Large intestine (tissue), 3 donors: ENCODE results near the gene PRDX6. TPM values are rescaled to one million over a fixed set of nuclear protein-coding genes. Genes with fewer than 3 reads are reported as not detected.
A peak's percentile ranks its signal among the peaks of the same experiment; 100 is the strongest.

Experiments used
- DNase-seq, 2 donors: peaks; one replicate each; pipeline versions ENCODE4 v3.0.0 to v3.0.0-alpha.2; 2013
- H3K27ac ChIP-seq: one replicate; pipeline ENCODE4 v1.5.1; 2013; ENCODE audit warnings: low read length
- H3K27me3 ChIP-seq: 2 replicates; pipeline ENCODE4 v1.6.1; 2013; ENCODE audit warnings: low read length; ENCODE audit not compliant: control insufficient read depth, insufficient read depth
- H3K36me3 ChIP-seq: 2 replicates; pipeline ENCODE4 v1.6.1; 2013; ENCODE audit warnings: low read length; ENCODE audit not compliant: control insufficient read depth, insufficient read depth
- H3K4me1 ChIP-seq: one replicate; pipeline ENCODE4 v1.6.1; 2013; ENCODE audit warnings: low read length; ENCODE audit not compliant: control insufficient read depth, insufficient read depth
- H3K4me3 ChIP-seq: one replicate; pipeline ENCODE4 v1.5.1; 2013; ENCODE audit warnings: low read length
- H3K9me3 ChIP-seq: one replicate; pipeline ENCODE4 v1.6.1; 2013; ENCODE audit warnings: mild to moderate bottlenecking, low read depth, low read length, moderate library complexity; ENCODE audit not compliant: control insufficient read depth
- WGBS: methylation state at CpG from one replicate; pipeline ENCODE4 v1.1.5; 2013; ENCODE audit warnings: low lambda C conversion rate; ENCODE audit not compliant: insufficient coverage; 5-methylcytosine and 5-hydroxymethylcytosine counted together
- polyA plus RNA-seq: library from polyadenylated mRNA; unstranded; fragments of 120-200 nt; gene quantifications from one replicate; pipeline ENCODE4 v1.2.1, GENCODE V29; 2013

The PRDX6 gene
- polyA plus RNA-seq, 1 donor, result 203 TPM

DNA sequence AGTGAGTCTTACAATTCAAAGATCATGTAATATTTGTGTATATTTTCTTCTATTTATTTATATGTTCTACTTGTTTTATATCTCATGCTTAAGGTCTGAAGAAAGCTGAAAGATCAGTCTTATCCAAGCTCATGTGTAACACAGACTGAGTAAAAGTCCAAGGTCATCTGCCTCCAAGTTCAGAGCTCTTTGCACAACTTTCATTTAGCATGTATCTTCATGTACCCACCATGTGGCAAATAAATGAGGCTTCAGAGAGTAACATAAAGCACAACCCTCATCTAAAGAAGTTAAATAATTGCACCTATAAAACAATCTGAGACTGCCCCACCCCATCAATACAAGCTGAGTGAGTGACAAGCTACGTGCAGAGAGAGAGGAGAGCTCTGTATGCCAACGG lies 38.5 kb upstream of the PRDX6 start:
- no peaks in the 10 kb centered on the region for H3K36me3 ChIP-seq
- no peaks in the 10 kb centered on the region for H3K27me3 ChIP-seq
- no peaks in the 10 kb centered on the region for H3K9me3 ChIP-seq
- H3K4me3 ChIP-seq, result no peak overlapping the region
- no peak overlapping the region for H3K27ac ChIP-seq
- no CpG with 5 or more reads among the region's 2 CpGs for WGBS
- H3K4me1 ChIP-seq, result no peaks in the 10 kb centered on the region
- peak; percentile 18 to 69 for DNase-seq

DNA sequence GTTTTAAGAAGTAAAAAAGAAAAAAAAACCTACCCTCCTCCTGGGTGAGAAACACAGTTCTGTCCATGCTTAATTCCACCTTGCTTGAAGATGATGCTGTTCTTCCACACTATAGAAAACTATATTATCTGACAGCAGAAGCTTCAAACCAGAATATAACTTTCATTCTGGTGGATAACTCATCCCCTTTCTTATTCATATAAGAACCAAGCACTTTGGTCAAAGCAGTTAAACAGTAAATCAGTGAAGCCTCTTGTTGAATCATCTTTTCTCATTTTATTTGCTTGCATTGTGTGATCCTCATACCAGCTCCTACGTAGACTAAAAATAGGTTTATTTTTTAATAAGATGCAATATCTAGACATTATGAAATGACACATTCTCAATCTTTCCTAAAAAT lies 36.7 kb upstream of the PRDX6 start:
- WGBS, result 100% methylated on average over 1 of the region's 1 CpG
- DNase-seq, result no peak
- Histone ChIP-seq H3K27ac (no peak overlapping the region), H3K27me3 (no peaks in the 10 kb centered on the region), H3K4me3 (no peak overlapping the region), H3K36me3 (no peaks in the 10 kb centered on the region), H3K4me1 (no peaks in the 10 kb centered on the region), H3K9me3 (no peaks in the 10 kb centered on the region)

DNA sequence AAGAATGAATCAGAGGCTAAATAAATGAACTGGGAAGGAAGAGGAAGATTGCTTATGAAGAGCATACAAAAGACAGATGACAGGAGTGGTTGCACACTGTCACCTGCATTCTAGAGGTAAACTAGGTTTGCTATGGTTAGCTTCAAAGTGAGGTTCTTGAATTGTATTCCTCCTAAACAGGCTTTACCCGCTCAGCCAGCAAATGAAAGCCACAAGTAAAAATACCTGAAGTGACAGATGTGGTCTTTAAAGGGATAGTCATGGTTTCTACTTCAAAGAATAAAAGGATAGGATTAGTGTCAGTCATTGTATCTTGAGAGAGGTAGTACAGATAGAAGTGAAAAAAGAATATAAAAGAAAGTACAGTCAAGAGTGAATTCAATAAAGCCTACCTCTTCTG lies 32.4 kb upstream of the PRDX6 start:
- Histone ChIP-seq H3K27me3 (no peaks in the 10 kb centered on the region), H3K36me3 (no peaks in the 10 kb centered on the region), H3K4me3 (no peak overlapping the region), H3K9me3 (peaks cover 3% of the 10 kb centered on the region), H3K4me1 (no peaks in the 10 kb centered on the region), H3K27ac (no peak overlapping the region)
- WGBS, result no CpG with 5 or more reads among the region's 1 CpG
- no peak for DNase-seq

DNA sequence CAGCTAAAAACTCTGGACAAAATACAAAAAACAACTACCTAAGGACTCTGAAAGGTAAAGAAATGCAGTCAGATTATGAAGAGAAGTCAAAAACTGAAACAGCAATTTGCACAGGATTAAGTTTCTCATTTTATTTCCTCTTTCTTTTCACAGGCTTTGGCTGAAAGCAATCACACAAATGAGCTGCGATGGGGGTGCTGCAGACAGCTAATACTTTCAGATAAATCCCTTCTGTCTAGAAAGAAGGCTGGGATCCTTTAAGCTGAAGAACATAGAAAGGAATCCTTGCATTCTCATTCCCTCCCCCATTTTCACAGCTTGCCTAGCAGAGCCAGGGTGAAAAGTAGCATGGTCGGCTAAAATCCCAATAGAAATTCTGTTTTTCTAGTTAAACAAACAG lies 32.0 kb upstream of the PRDX6 start:
- H3K27me3 ChIP-seq, result no peaks in the 10 kb centered on the region
- H3K36me3 ChIP-seq, result no peaks in the 10 kb centered on the region
- H3K4me1 ChIP-seq, result no peaks in the 10 kb centered on the region
- no peak for DNase-seq
- peaks cover 3% of the 10 kb centered on the region for H3K9me3 ChIP-seq
- H3K4me3 ChIP-seq, result no peak overlapping the region
- no peak overlapping the region for H3K27ac ChIP-seq
- no CpG with 5 or more reads among the region's 2 CpGs for WGBS

DNA sequence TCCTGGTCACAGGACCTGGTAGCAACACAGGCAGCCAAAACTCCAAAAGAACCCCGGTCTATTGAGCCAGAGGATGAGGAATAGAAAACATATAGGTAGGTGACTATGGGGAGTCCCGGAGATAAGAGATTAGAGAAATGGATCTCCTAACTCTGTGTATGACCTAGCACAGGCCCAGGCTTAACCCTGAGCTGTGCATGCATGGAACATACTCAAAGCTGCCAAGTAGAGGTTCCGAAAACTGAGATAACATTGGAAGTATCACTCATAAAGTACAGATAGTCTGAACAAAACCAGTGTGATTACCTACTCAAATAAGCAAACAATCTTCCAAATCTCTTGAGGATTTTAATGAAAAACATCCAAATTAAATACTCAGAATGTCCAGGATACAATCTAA lies 31.5 kb upstream of the PRDX6 start:
- Histone ChIP-seq H3K27me3 (no peaks in the 10 kb centered on the region), H3K27ac (no peak overlapping the region), H3K9me3 (peaks cover 3% of the 10 kb centered on the region), H3K4me3 (no peak overlapping the region), H3K36me3 (no peaks in the 10 kb centered on the region), H3K4me1 (no peaks in the 10 kb centered on the region)
- DNase-seq, result no peak
- 100% methylated on average over 2 of the region's 3 CpGs for WGBS

DNA sequence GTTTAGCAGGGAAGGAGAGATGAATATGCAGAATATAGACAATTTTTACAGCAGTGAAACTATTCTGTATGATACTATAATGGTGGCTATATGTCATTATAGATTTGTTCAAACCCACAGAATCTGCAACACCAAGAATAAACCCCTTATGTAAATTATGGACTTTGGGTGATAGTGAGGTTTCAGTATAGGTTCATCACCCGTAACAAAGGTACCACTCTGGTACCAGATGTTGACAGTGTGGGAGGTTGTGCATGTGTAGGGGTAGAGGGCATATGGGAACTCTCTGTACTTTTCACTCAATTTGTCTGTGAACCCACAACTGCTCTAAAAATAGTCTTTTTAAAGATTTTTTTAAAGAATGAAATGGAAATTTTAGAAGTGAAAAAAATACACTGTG lies 29.9 kb upstream of the PRDX6 start:
- H3K9me3 ChIP-seq, result peaks cover 3% of the 10 kb centered on the region
- H3K4me3 ChIP-seq, result no peak overlapping the region
- no peaks in the 10 kb centered on the region for H3K36me3 ChIP-seq
- no CpG with 5 or more reads among the region's 1 CpG for WGBS
- DNase-seq, result no peak
- no peak overlapping the region for H3K27ac ChIP-seq
- no peaks in the 10 kb centered on the region for H3K27me3 ChIP-seq
- H3K4me1 ChIP-seq, result no peaks in the 10 kb centered on the region

DNA sequence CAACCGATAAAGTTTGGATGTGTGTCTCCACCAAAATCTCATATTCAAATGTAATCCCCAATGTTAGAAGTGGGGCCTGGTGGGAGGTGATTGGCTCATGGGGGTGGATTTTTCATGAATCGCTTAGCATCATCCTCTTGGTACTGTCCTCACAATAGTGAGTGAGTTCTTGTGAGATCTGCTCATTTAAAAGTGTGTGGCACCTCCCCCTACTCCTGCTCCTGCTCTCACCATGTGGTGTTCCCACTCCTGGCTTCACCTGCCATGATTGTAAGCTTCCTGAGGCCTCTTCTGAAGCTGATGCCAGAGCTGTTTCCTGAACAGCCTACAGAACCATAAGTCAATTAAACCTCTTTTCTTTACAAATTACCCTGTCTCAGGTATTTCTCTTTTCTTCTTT lies 28.2 kb upstream of the PRDX6 start:
- Histone ChIP-seq H3K36me3 (no peaks in the 10 kb centered on the region), H3K4me1 (no peaks in the 10 kb centered on the region), H3K27ac (no peak overlapping the region), H3K4me3 (no peak overlapping the region), H3K27me3 (no peaks in the 10 kb centered on the region), H3K9me3 (peaks cover 3% of the 10 kb centered on the region)
- WGBS, result no CpG with 5 or more reads among the region's 2 CpGs
- DNase-seq, result no peak

DNA sequence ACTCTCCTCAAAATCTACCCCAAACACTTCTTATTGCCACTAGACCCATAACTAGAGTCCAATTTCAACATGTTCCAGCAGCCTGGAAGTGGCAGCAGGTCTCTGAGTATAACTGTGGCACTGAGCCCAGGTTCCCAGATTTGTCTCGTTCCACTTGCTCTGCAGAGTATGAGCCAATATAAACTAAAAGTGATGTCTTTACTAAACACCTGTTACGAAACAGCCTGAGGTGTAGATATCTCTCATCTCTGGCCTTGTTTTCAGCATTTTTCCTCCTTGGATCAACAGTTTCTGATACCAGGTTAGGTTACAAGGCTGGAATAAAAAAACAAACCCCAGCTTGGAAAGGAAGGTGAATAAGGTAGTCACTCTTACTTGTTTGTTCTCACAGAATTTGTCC lies 25.2 kb upstream of the PRDX6 start:
- H3K4me1 ChIP-seq, result no peaks in the 10 kb centered on the region
- no peaks in the 10 kb centered on the region for H3K36me3 ChIP-seq
- 89% methylated on average over 1 of the region's 2 CpGs for WGBS
- H3K4me3 ChIP-seq, result no peak overlapping the region
- H3K27ac ChIP-seq, result no peak overlapping the region
- no peaks in the 10 kb centered on the region for H3K9me3 ChIP-seq
- no peaks in the 10 kb centered on the region for H3K27me3 ChIP-seq
- DNase-seq, result no peak

DNA sequence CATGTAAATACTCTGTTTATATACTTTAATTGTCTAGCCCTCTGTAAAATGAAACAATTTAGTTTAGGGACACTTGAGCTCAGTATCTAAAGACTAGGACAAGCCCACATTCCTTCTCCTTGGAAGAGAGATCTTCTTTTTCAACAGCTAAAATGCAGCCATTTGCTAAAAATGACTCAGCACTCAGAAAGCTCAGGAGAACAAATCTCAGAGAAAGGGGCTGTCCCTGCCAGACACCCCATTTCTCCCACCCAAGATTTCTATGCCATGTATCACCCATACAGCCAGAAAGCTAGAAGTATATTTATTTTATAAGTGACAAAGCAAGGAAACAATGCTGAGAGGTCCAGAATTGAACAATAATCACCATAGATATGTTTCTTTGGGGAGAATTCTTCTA lies 23.2 kb upstream of the PRDX6 start:
- no peaks in the 10 kb centered on the region for H3K27me3 ChIP-seq
- no peak overlapping the region for H3K27ac ChIP-seq
- H3K4me1 ChIP-seq, result no peaks in the 10 kb centered on the region
- no peaks in the 10 kb centered on the region for H3K9me3 ChIP-seq
- H3K36me3 ChIP-seq, result no peaks in the 10 kb centered on the region
- H3K4me3 ChIP-seq, result no peak overlapping the region
- no peak for DNase-seq

DNA sequence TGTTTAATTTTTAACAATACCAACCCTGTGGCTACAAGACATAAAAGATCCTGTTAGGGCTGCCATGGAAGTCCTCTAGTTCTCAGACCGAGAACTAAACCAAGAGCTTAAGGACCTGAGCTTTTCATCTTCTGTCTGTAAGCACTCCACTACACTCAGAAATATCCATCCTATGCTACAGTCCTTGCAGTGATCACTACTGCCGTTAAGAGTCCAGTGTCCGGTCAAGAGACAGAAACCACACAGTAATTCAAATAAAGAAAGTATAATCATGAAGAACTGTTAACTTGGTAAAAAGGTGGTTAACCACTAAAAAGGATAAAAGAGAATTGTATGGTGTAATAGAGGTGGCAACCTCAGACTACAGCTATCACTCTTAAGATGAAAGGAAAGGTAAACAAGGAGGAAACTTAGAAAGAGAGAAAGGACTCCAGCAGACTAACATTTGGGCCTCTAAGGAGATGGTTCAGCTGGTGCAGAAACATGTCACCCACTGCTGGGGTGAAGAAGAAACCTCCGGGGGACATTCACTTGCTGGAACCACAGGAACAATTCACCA lies 22.1 kb upstream of the PRDX6 start:
- Histone ChIP-seq H3K36me3 (peaks cover 2% of the 10 kb centered on the region), H3K27me3 (no peaks in the 10 kb centered on the region), H3K4me3 (no peak overlapping the region), H3K9me3 (no peaks in the 10 kb centered on the region), H3K4me1 (no peaks in the 10 kb centered on the region), H3K27ac (no peak overlapping the region)
- WGBS, result no CpG with 5 or more reads among the region's 4 CpGs
- DNase-seq, result no peak

DNA sequence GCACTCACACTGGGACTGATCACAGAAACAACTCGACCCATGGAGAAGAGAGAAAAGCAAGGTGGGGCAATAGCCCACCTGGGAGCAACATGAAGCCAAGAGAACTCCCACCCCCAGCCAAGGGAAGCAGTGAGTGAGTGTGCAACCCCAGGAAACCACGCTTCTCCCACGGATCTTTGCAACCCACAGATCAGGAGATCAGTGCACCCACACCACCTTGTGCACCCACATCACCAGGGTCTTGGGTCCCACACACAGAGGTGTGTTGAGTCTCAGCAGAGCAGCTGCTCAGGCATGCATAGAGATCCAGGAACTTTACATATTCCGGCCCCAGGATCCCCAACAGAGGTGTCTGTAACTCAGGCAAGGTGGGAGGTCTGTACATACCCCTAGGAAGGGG lies 17.2 kb upstream of the PRDX6 start:
- H3K27me3 ChIP-seq, result no peaks in the 10 kb centered on the region
- no CpG with 5 or more reads among the region's 4 CpGs for WGBS
- peaks cover 13% of the 10 kb centered on the region for H3K36me3 ChIP-seq
- no peaks in the 10 kb centered on the region for H3K4me1 ChIP-seq
- DNase-seq, result no peak
- no peak overlapping the region for H3K4me3 ChIP-seq
- H3K27ac ChIP-seq, result no peak overlapping the region
- no peaks in the 10 kb centered on the region for H3K9me3 ChIP-seq
